Neuron (in vitro differentiated cells): ENCODE data around the gene HTT.

Experiments used
- H2AFZ ChIP-seq: one replicate; pipeline ENCODE4 v1.6.1; 2013; ENCODE audit warnings: low read depth, mild to moderate bottlenecking, inconsistent platforms, low read length, moderate library complexity
- H3K27me3 ChIP-seq: one replicate; pipeline ENCODE4 v1.6.1; 2013; ENCODE audit warnings: low read length; ENCODE audit not compliant: insufficient read depth
- H3K36me3 ChIP-seq: one replicate; pipeline ENCODE4 v1.6.1; 2013; ENCODE audit warnings: low read length; ENCODE audit not compliant: insufficient read depth
- H3K4me1 ChIP-seq: one replicate; pipeline ENCODE4 v1.6.1; 2013; ENCODE audit warnings: low read length; ENCODE audit not compliant: insufficient read depth
- H3K4me3 ChIP-seq: 2 replicates; pipeline ENCODE4 v1.5.1; 2013; ENCODE audit warnings: mild to moderate bottlenecking, low read length, moderate library complexity
- H3K9me3 ChIP-seq: one replicate; pipeline ENCODE4 v1.6.1; 2013; ENCODE audit warnings: low read length

Gene HTT

GRCh38 chr4:3251691-3252479 is 177.4 kb downstream of the HTT start:
- H2AFZ ChIP-seq, result no peak overlapping the region
- H3K27me3 ChIP-seq, result no peaks in the 10 kb centered on the region
- H3K4me3 ChIP-seq, result no peak overlapping the region
- no peaks in the 10 kb centered on the region for H3K36me3 ChIP-seq
- H3K9me3 ChIP-seq, result no peaks in the 10 kb centered on the region
- H3K4me1 ChIP-seq, result peaks cover 12% of the 10 kb centered on the region

GRCh38 chr4:3252480-3252828 is 178.0 kb downstream of the HTT start:
- no peak overlapping the region for H2AFZ ChIP-seq
- peaks cover 12% of the 10 kb centered on the region for H3K4me1 ChIP-seq

GRCh38 chr4:3252831-3253641 is 178.6 kb downstream of the HTT start:
- Histone ChIP-seq H3K4me3 (no peak overlapping the region), H3K27me3 (no peaks in the 10 kb centered on the region), H3K36me3 (no peaks in the 10 kb centered on the region), H3K9me3 (no peaks in the 10 kb centered on the region), H2AFZ (no peak overlapping the region), H3K4me1 (peaks cover 12% of the 10 kb centered on the region)

More at GRCh38 chr4:3252480-3252828, 178.0 kb downstream of the HTT start:
- Histone ChIP-seq H3K9me3 (no peaks in the 10 kb centered on the region), H3K36me3 (no peaks in the 10 kb centered on the region), H3K4me3 (no peak overlapping the region), H3K27me3 (no peaks in the 10 kb centered on the region)

GRCh38 chr4:3253808-3254207 is 179.3 kb downstream of the HTT start:
- no peak overlapping the region for H2AFZ ChIP-seq
- H3K4me3 ChIP-seq, result no peak overlapping the region
- no peaks in the 10 kb centered on the region for H3K9me3 ChIP-seq
- H3K4me1 ChIP-seq, result peaks cover 8% of the 10 kb centered on the region
- no peaks in the 10 kb centered on the region for H3K36me3 ChIP-seq
- H3K27me3 ChIP-seq, result no peaks in the 10 kb centered on the region

GRCh38 chr4:3254302-3255131 is 180.0 kb downstream of the HTT start:
- Histone ChIP-seq H3K4me1 (peaks cover 6% of the 10 kb centered on the region), H2AFZ (no peak overlapping the region), H3K4me3 (no peak overlapping the region), H3K27me3 (no peaks in the 10 kb centered on the region), H3K36me3 (no peaks in the 10 kb centered on the region), H3K9me3 (peaks cover 3% of the 10 kb centered on the region)

- H2AFZ ChIP-seq, result no peak overlapping the region
- H3K4me1 ChIP-seq, result peaks cover 6% of the 10 kb centered on the region
- H3K4me3 ChIP-seq, result no peak overlapping the region
- H3K27me3 ChIP-seq, result no peaks in the 10 kb centered on the region
- peaks cover 3% of the 10 kb centered on the region for H3K9me3 ChIP-seq
- H3K36me3 ChIP-seq, result no peaks in the 10 kb centered on the region
These were observed 181.2 kb downstream of the HTT start for GRCh38 chr4:3255611-3256186.

GRCh38 chr4:3256230-3257102 is 182.0 kb downstream of the HTT start:
- Histone ChIP-seq H3K27me3 (no peaks in the 10 kb centered on the region), H3K36me3 (no peaks in the 10 kb centered on the region), H3K4me3 (no peak overlapping the region), H3K4me1 (peaks cover 6% of the 10 kb centered on the region), H2AFZ (no peak overlapping the region), H3K9me3 (peaks cover 3% of the 10 kb centered on the region)

- Histone ChIP-seq H3K9me3 (peaks cover 3% of the 10 kb centered on the region), H3K4me1 (peaks cover 6% of the 10 kb centered on the region), H3K27me3 (no peaks in the 10 kb centered on the region), H2AFZ (no peak overlapping the region), H3K36me3 (no peaks in the 10 kb centered on the region), H3K4me3 (no peak overlapping the region)
These were observed 182.6 kb downstream of the HTT start for GRCh38 chr4:3257103-3257555.

GRCh38 chr4:3257556-3258482 is 183.3 kb downstream of the HTT start:
- Histone ChIP-seq H3K9me3 (peaks cover 3% of the 10 kb centered on the region), H2AFZ (no peak overlapping the region), H3K4me3 (no peak overlapping the region), H3K27me3 (no peaks in the 10 kb centered on the region), H3K4me1 (peaks cover 6% of the 10 kb centered on the region), H3K36me3 (no peaks in the 10 kb centered on the region)

GRCh38 chr4:3261411-3262207 is 187.1 kb downstream of the HTT start:
- peaks cover 3% of the 10 kb centered on the region for H3K9me3 ChIP-seq
- no peaks in the 10 kb centered on the region for H3K36me3 ChIP-seq
- H3K27me3 ChIP-seq, result no peaks in the 10 kb centered on the region
- no peak overlapping the region for H2AFZ ChIP-seq
- no peak overlapping the region for H3K4me3 ChIP-seq
- H3K4me1 ChIP-seq, result no peaks in the 10 kb centered on the region
